Neural progenitor cell (in vitro differentiated cells): ENCODE results near the gene ROR2. TPM values are rescaled to one million over a fixed set of nuclear protein-coding genes. Genes with fewer than 3 reads are reported as not detected.

ENCODE experiments used
- DNase-seq: peaks from one replicate; pipeline ENCODE4 v3.0.0-alpha.2; 2016; ENCODE audit warnings: low spot score
- H2AFZ ChIP-seq: fragments of 200-600 bp; sonication (generic); replicated peaks from 2 replicates; pipeline ENCODE4 v1.6.1; 2016; ENCODE audit warnings: antibody characterized with exemption
- H3F3A ChIP-seq: fragments of 200-600 bp; sonication (generic); 2 replicates; pipeline ENCODE4 v1.6.1; 2016; ENCODE audit warnings: antibody characterized with exemption, low read depth
- H3K27ac ChIP-seq: fragments of 200-600 bp; sonication (generic); 2 replicates; pipeline ENCODE4 v1.5.1; 2016; ENCODE audit warnings: mild to moderate bottlenecking
- H3K27me3 ChIP-seq: fragments of 200-600 bp; sonication (generic); 2 replicates; pipeline ENCODE4 v1.6.1; 2016; ENCODE audit warnings: mild to moderate bottlenecking, moderate library complexity
- H3K36me3 ChIP-seq: fragments of 200-600 bp; sonication (generic); 2 replicates; pipeline ENCODE4 v1.5.1; 2016
- H3K4me1 ChIP-seq: fragments of 200-600 bp; sonication (generic); 2 replicates; pipeline ENCODE4 v1.6.1; 2016; ENCODE audit warnings: mixed run types
- H3K4me2 ChIP-seq: fragments of 200-600 bp; sonication (generic); 2 replicates; pipeline ENCODE4 v1.6.1; 2016
- H3K4me3 ChIP-seq: fragments of 200-600 bp; sonication (generic); 2 replicates; pipeline ENCODE4 v1.5.1; 2016
- H3K79me2 ChIP-seq: fragments of 200-600 bp; sonication (generic); 2 replicates; pipeline ENCODE4 v1.6.1; 2016; ENCODE audit warnings: low read depth
- H3K9ac ChIP-seq: fragments of 200-600 bp; sonication (generic); 2 replicates; pipeline ENCODE4 v1.6.1; 2016
- H3K9me3 ChIP-seq: fragments of 200-600 bp; sonication (generic); 2 replicates; pipeline ENCODE4 v1.5.1; 2016; ENCODE audit warnings: low read depth
- H4K20me1 ChIP-seq: fragments of 200-600 bp; sonication (generic); 2 replicates; pipeline ENCODE4 v1.6.1; 2016; ENCODE audit warnings: low read depth
- H3K27ac Mint-ChIP-seq: 3 replicates; pipeline ENCODE4 v1.8.0; 2021; ENCODE audit warnings: mixed read lengths
- H3K27me3 Mint-ChIP-seq: 2 replicates; pipeline ENCODE4 v1.8.0; 2022; ENCODE audit warnings: low read depth, mild to moderate bottlenecking, inconsistent platforms, moderate library complexity, mixed read lengths; ENCODE audit not compliant: insufficient read depth
- H3K36me3 Mint-ChIP-seq: 3 replicates; pipeline ENCODE4 v1.8.0; 2021; ENCODE audit warnings: mixed read lengths
- H3K4me1 Mint-ChIP-seq: 3 replicates; pipeline ENCODE4 v1.8.0; 2021; ENCODE audit warnings: mixed read lengths
- H3K4me3 Mint-ChIP-seq: 3 replicates; pipeline ENCODE4 v1.8.0; 2021; ENCODE audit warnings: mild to moderate bottlenecking, moderate library complexity, mixed read lengths
- H3K9me3 Mint-ChIP-seq: 3 replicates; pipeline ENCODE4 v1.8.0; 2020; ENCODE audit warnings: mixed read lengths
- EZH2 ChIP-seq: fragments of 200-600 bp; sonication (generic); IDR thresholded peaks from 2 replicates; pipeline ENCODE4 v1.6.1; 2017; ENCODE audit warnings: antibody characterized with exemption, mild to moderate bottlenecking, moderate library complexity
- EZH2phosphoT487 ChIP-seq: fragments of 200-600 bp; sonication (generic); IDR thresholded peaks from 2 replicates; pipeline ENCODE4 v1.6.1; 2017; ENCODE audit warnings: antibody characterized with exemption
- total RNA-seq: library from RNA; depleted of rRNA; stranded (reverse); fragments of >200 nt; gene quantifications from 2 replicates; pipeline ENCODE4 v1.2.3, GENCODE V29; 2015; ENCODE audit warnings: low replicate concordance
- TF ChIP-seq, protein P1 (sequence below): fragments of 200-600 bp; sonication (generic); IDR thresholded peaks from 2 replicates; pipeline ENCODE4 v1.5.1; 2017; ENCODE audit warnings: antibody characterized with exemption, mild to moderate bottlenecking

Gene ROR2
- total RNA-seq, 1 donor from 2014 or later = 20.1 TPM

DNA sequence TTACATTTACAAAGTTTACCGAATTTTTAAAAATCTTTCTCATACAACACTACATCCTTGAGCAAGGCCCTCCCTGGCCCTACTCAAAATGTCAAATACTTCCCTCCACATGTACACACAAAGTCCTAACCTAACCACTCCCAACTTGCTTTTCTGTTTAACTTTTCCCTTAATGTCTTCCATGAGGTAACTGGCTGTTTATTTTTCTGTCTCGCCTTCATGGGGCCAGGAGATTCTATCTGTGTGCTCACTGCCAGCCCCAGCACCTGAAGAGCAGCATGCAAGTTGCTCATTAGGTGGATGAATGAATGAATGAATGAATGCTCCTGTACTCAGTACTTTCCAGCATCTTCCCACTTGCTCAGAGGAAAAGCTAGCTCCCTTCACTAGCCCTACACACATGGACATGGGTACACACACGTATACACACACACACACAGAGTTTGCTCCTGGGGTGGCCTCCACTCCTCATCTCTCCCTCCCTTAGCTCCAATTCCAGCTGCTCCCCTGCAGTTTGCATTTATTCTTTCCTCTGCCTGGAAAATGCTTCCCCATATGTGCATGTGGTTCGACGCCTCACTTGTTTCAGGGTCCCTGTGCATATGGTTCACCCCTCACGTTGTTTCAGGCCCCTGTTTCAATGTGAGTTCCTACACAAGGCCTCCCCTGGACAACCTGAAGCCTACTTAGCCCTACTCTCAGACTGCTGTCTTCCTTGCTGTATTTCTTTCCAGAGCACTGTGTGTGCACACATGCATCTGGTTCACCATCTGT, 165.2 kb downstream of the ROR2 start:
- Histone ChIP-seq H3K79me2 (peaks cover 13% of the 10 kb centered on the region), H4K20me1 (peaks cover 13% of the 10 kb centered on the region), H2AFZ (no peak overlapping the region), H3F3A (peaks cover 8% of the 10 kb centered on the region), H3K4me1 (peaks cover 9% of the 10 kb centered on the region), H3K36me3 (no peaks in the 10 kb centered on the region), H3K9ac (no peak overlapping the region), H3K4me2 (no peak overlapping the region), H3K4me3 (no peak overlapping the region), H3K9me3 (peaks cover 5% of the 10 kb centered on the region), H3K27ac (no peak overlapping the region), H3K27me3 (no peaks in the 10 kb centered on the region)
- H3K27ac Mint-ChIP-seq = no peak overlapping the region
- H3K4me3 Mint-ChIP-seq = no peak overlapping the region
- TF ChIP-seq EZH2phosphoT487 (no peak), EZH2 (no peak)
- TF ChIP-seq, protein P1, sequence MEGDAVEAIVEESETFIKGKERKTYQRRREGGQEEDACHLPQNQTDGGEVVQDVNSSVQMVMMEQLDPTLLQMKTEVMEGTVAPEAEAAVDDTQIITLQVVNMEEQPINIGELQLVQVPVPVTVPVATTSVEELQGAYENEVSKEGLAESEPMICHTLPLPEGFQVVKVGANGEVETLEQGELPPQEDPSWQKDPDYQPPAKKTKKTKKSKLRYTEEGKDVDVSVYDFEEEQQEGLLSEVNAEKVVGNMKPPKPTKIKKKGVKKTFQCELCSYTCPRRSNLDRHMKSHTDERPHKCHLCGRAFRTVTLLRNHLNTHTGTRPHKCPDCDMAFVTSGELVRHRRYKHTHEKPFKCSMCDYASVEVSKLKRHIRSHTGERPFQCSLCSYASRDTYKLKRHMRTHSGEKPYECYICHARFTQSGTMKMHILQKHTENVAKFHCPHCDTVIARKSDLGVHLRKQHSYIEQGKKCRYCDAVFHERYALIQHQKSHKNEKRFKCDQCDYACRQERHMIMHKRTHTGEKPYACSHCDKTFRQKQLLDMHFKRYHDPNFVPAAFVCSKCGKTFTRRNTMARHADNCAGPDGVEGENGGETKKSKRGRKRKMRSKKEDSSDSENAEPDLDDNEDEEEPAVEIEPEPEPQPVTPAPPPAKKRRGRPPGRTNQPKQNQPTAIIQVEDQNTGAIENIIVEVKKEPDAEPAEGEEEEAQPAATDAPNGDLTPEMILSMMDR = no peak
- DNase-seq = no peak
- peaks cover 20% of the 10 kb centered on the region for H3K9me3 Mint-ChIP-seq
- H3K4me1 Mint-ChIP-seq = peaks cover 29% of the 10 kb centered on the region
- peaks cover 4% of the 10 kb centered on the region for H3K27me3 Mint-ChIP-seq
- peaks cover 27% of the 10 kb centered on the region for H3K36me3 Mint-ChIP-seq

DNA sequence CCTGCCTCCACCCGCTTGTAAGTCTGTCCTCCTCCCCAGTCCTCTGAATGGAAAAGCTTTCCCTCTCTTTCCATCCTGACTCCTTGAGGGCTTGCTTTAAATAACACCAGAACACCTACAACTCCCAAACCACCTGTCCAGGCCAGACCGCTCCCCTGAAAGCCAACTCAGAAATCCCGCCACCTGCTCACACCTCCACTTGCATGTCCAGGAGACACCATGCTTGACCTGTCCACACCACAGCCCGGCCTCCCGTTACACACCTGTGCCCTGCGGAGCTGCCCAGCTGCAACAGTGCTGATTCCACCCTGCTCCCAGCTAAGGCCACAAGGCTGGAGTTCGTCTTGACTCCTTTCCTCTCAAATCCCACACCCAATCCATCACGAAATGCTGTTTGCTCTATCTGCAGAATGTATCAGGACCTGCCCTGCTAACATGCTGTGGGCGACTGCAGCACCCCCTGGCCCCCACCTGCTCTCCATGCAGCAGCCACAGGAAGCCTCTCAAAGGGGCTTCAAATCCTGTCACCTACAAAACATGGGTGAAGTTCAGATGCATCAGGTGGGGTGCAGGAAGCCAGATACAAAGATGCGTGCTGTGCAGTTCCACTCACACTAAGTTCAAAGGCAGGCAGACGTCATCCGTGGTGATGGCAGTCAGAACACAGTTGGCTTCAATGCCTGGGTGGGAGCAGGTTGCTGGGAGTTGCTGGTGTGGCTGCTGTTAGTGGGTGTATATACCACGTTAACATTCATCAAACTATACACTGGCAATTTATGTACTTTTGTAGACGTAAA, 166.0 kb downstream of the ROR2 start:
- TF ChIP-seq, protein P1 = no peak
- TF ChIP-seq EZH2phosphoT487 (no peak), EZH2 (no peak)
- Histone ChIP-seq H2AFZ (no peak overlapping the region), H4K20me1 (peaks cover 13% of the 10 kb centered on the region), H3K27ac (no peak overlapping the region), H3K9ac (no peak overlapping the region), H3K9me3 (peaks cover 5% of the 10 kb centered on the region), H3F3A (peaks cover 8% of the 10 kb centered on the region), H3K79me2 (peaks cover 13% of the 10 kb centered on the region), H3K27me3 (no peaks in the 10 kb centered on the region), H3K4me1 (peaks cover 9% of the 10 kb centered on the region), H3K4me3 (no peak overlapping the region), H3K36me3 (no peaks in the 10 kb centered on the region), H3K4me2 (no peak overlapping the region)
- no peak overlapping the region for H3K4me3 Mint-ChIP-seq
- DNase-seq = no peak
- peaks cover 4% of the 10 kb centered on the region for H3K27me3 Mint-ChIP-seq
- peaks cover 18% of the 10 kb centered on the region for H3K9me3 Mint-ChIP-seq
- no peak overlapping the region for H3K27ac Mint-ChIP-seq
- peaks cover 27% of the 10 kb centered on the region for H3K36me3 Mint-ChIP-seq
- peaks cover 29% of the 10 kb centered on the region for H3K4me1 Mint-ChIP-seq

DNA sequence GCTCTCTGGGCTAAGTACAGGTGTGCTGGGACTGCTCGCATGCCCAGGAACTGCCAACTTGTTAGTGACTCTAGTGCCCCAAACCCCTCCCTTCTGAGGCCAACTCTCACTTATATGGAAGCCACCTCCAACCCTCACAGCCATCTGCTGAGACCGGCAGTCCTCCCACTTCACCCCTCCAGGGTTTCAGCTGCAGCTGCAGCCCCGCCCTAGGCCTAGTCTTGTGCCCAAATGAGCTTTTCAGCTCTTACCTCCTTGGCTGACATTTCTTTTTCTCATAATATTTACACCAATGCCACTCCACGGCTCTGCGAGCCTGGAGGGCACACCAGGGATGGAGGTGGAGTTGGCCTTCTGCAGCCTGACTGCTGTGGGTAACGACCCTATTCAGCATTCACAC, 166.6 kb downstream of the ROR2 start:
- Mint-ChIP-seq H3K36me3 (peaks cover 29% of the 10 kb centered on the region), H3K27ac (no peak overlapping the region), H3K27me3 (peaks cover 4% of the 10 kb centered on the region), H3K4me3 (no peak overlapping the region), H3K9me3 (peaks cover 16% of the 10 kb centered on the region), H3K4me1 (peaks cover 29% of the 10 kb centered on the region)
- Histone ChIP-seq H3K4me1 (peaks cover 9% of the 10 kb centered on the region), H3K9ac (no peak overlapping the region), H3K9me3 (peaks cover 5% of the 10 kb centered on the region), H3K4me3 (no peak overlapping the region), H2AFZ (no peak overlapping the region), H3K27me3 (no peaks in the 10 kb centered on the region), H4K20me1 (peaks cover 13% of the 10 kb centered on the region), H3F3A (peaks cover 8% of the 10 kb centered on the region), H3K79me2 (peaks cover 8% of the 10 kb centered on the region), H3K36me3 (no peaks in the 10 kb centered on the region), H3K27ac (no peak overlapping the region), H3K4me2 (no peak overlapping the region)
- DNase-seq = no peak
- TF ChIP-seq, protein P1 = no peak
- TF ChIP-seq EZH2phosphoT487 (no peak), EZH2 (no peak)
